Stomach (tissue), 9 donors: Measurements from ENCODE around the gene LEMD2. TPM values are rescaled to one million over a fixed set of nuclear protein-coding genes. Genes with fewer than 3 reads are reported as not detected.

Source experiments
- DNase-seq, 2 donors: peaks; one replicate each; pipeline versions ENCODE4 v3.0.0 to v3.0.0-alpha.2; 2013 to 2019
- H3K27ac ChIP-seq, 5 donors: fragments of 200-600 bp in 4 of 5; sonication (generic) in 4 of 5; one replicate each; pipeline ENCODE4 v1.5.1; 2013 to 2019; ENCODE audit warnings: mild to moderate bottlenecking in 1 of 5, moderate library complexity in 1 of 5
- H3K27me3 ChIP-seq, 3 donors: fragments of 200-600 bp; sonication (generic); one replicate each; pipeline ENCODE4 v1.5.1; 2017 to 2019; ENCODE audit warnings: mixed run types in 1 of 3
- H3K36me3 ChIP-seq, 4 donors: fragments of 200-600 bp; sonication (generic); 1 replicate in 3 of 4; 2 replicates in 1 of 4; pipeline ENCODE4 v1.5.1; 2016 to 2019
- H3K4me1 ChIP-seq, 4 donors: fragments of 200-600 bp; sonication (generic); one replicate each; pipeline ENCODE4 v1.5.1; 2016 to 2019
- H3K4me3 ChIP-seq, 4 donors: fragments of 200-600 bp; sonication (generic) in 3 of 4; one replicate each; pipeline ENCODE4 v1.5.1; 2016 to 2019; ENCODE audit warnings: mild to moderate bottlenecking in 1 of 4
- H3K9me3 ChIP-seq, 4 donors: fragments of 200-600 bp; sonication (generic); one replicate each; pipeline ENCODE4 v1.5.1; 2016 to 2019
- CTCF ChIP-seq, 7 experiments: fragments of 450-650 bp in 4 of 7; fragments of 200-600 bp in 3 of 7; sonication (generic) in 3 of 7; IDR thresholded peaks; one replicate each; pipeline ENCODE4 v1.5.1; 2016 to 2019; ENCODE audit warnings: antibody characterized with exemption in 7 of 7, control low read depth in 2 of 7, mild to moderate bottlenecking in 1 of 7
- EP300 ChIP-seq: sonication (generic); formaldehyde crosslinking; IDR thresholded peaks from one replicate; pipeline ENCODE4 v1.6.1; 2017; ENCODE audit warnings: antibody characterized with exemption
- POLR2A ChIP-seq, 4 donors: fragments of 450-650 bp; IDR thresholded peaks; one replicate each; pipeline ENCODE4 v1.6.1; 2016; ENCODE audit warnings: antibody characterized with exemption in 4 of 4, control low read depth in 2 of 4, mild to moderate bottlenecking in 1 of 4, moderate library complexity in 1 of 4
- POLR2AphosphoS5 ChIP-seq, 3 donors: sonication (generic); formaldehyde crosslinking; IDR thresholded peaks; one replicate each; pipeline ENCODE4 v1.6.1; 2016; ENCODE audit warnings: antibody characterized with exemption in 3 of 3
- WGBS, 5 donors: extraction: QIAGEN DNeasy Blood & Tissue Kit in 3 of 5; methylation state at CpG; one replicate each; pipeline versions ENCODE4 v1.1.5 to v1.1.7; 2013 to 2018; 5-methylcytosine and 5-hydroxymethylcytosine counted together
- intact Hi-C: fragments of 100-400 bp; cut with DNase I; formaldehyde crosslinking; loops from one replicate; pipeline ENCODE4 v1.15.1; 2023; ENCODE audit warnings: low total_unique reads
- polyA plus RNA-seq, 3 donors: library from polyadenylated mRNA; stranded (reverse); fragments of 200-250 nt; gene quantifications; one replicate each; pipeline ENCODE4 v1.2.3, GENCODE V29; 2013
- total RNA-seq, 5 donors: library from RNA; depleted of rRNA; stranded (reverse); fragments of >200 nt; gene quantifications; one replicate each; pipeline versions ENCODE4 v1.1.0 to v1.2.3, GENCODE V29; 2014 to 2016
- donor health status: healthy with polysubstance abuse.
- donor health status: Bipolar disorder and iron deficiency.
- donor health status: healthy.

LEMD2 gene
- total and polyA plus RNA-seq, 8 donors = 22.0 to 428 (median 54.2) TPM

- Histone ChIP-seq H3K36me3 (no peaks in the 10 kb centered on the region), H3K4me1 (peaks cover 0 to 25% (median 8%) of the 10 kb centered on the region in 4 donors), H3K4me3 (no peak overlapping the region), H3K9me3 (no peaks in the 10 kb centered on the region), H3K27me3 (peaks cover 0 to 4% (median 0%) of the 10 kb centered on the region in 3 donors), H3K27ac (peak overlapping the region in 1 of 5 donors; percentile 3)
- intact Hi-C loops = no loop called here
- WGBS, 5 donors = 53 to 65% (median 59%) methylated on average over 15 of the region's 15 CpGs
- DNase-seq = peak; percentile 32 to 63
- TF ChIP-seq POLR2AphosphoS5 (IDR thresholded peaks at IDR 0.05) = no peak
- no peak for TF ChIP-seq EP300
- no peak for TF ChIP-seq CTCF (IDR thresholded peaks at IDR 0.05)
- TF ChIP-seq POLR2A (IDR thresholded peaks at IDR 0.05) = no peak
These were observed 35.7 kb upstream of the LEMD2 start for GRCh38 chr6:33824461-33825154.

GRCh38 chr6:33823806-33824205 is 34.9 kb upstream of the LEMD2 start:
- Histone ChIP-seq H3K9me3 (no peaks in the 10 kb centered on the region), H3K27ac (no peak overlapping the region), H3K27me3 (peaks cover 0 to 4% (median 0%) of the 10 kb centered on the region in 3 donors), H3K4me1 (peaks cover 0 to 19% (median 5%) of the 10 kb centered on the region in 4 donors), H3K4me3 (no peak overlapping the region), H3K36me3 (no peaks in the 10 kb centered on the region)
- WGBS, 5 donors = 51 to 94% (median 92%) methylated on average over 2 of the region's 2 CpGs
- no peak for DNase-seq
- TF ChIP-seq POLR2AphosphoS5 (IDR thresholded peaks at IDR 0.05) = no peak
- no peak for TF ChIP-seq POLR2A (IDR thresholded peaks at IDR 0.05)
- TF ChIP-seq CTCF (IDR thresholded peaks at IDR 0.05) = no peak
- TF ChIP-seq EP300 = no peak
- intact Hi-C loops = no loop called here

GRCh38 chr6:33822575-33823395 is 33.9 kb upstream of the LEMD2 start:
- H3K27ac ChIP-seq = no peak overlapping the region
- TF ChIP-seq EP300 (no peak), CTCF (IDR thresholded peaks at IDR 0.05) (no peak), POLR2AphosphoS5 (IDR thresholded peaks at IDR 0.05) (no peak), POLR2A (IDR thresholded peaks at IDR 0.05) (no peak)
- H3K27me3 ChIP-seq = peaks cover 0 to 4% (median 0%) of the 10 kb centered on the region in 3 donors
- H3K9me3 ChIP-seq = no peaks in the 10 kb centered on the region
- intact Hi-C loops = no loop called here
- peaks cover 0 to 12% (median 5%) of the 10 kb centered on the region in 4 donors for H3K4me1 ChIP-seq
- 49 to 59% (median 54%) methylated on average over 10 of the region's 10 CpGs for WGBS, 5 donors
- peak in 1 of 2 donors; percentile 34 for DNase-seq
- no peaks in the 10 kb centered on the region for H3K36me3 ChIP-seq
- H3K4me3 ChIP-seq = no peak overlapping the region

- WGBS, 5 donors = 64 to 77% (median 72%) methylated on average over 6 to 7 of the region's 7 CpGs
- TF ChIP-seq EP300 (no peak), CTCF (IDR thresholded peaks at IDR 0.05) (no peak), POLR2A (IDR thresholded peaks at IDR 0.05) (no peak), POLR2AphosphoS5 (IDR thresholded peaks at IDR 0.05) (no peak)
- intact Hi-C loops = no loop called here
These were observed 32.0 kb upstream of the LEMD2 start for GRCh38 chr6:33820784-33821520.

More at GRCh38 chr6:33820784-33821520, 32.0 kb upstream of the LEMD2 start:
- H3K36me3 ChIP-seq = no peaks in the 10 kb centered on the region
- H3K27ac ChIP-seq = no peak overlapping the region
- no peaks in the 10 kb centered on the region for H3K9me3 ChIP-seq
- H3K4me1 ChIP-seq = peaks cover 0 to 19% (median 14%) of the 10 kb centered on the region in 4 donors
- no peak overlapping the region for H3K4me3 ChIP-seq
- peaks cover 0 to 7% (median 0%) of the 10 kb centered on the region in 3 donors for H3K27me3 ChIP-seq
- no peak for DNase-seq
